GM23338 (cell line): ENCODE data around the gene PCDHGC4. TPM values are rescaled to one million over a fixed set of nuclear protein-coding genes. Genes with fewer than 3 reads are reported as not detected.

ENCODE experiments used
- ATAC-seq: fragments of 200-7000 bp; cut with Tn5 transposase; 3 replicates; pipeline ENCODE4 v1.9.1; 2020
- DNase-seq: peaks from one replicate; pipeline ENCODE4 v3.0.0-alpha.2; 2015; ENCODE audit warnings: low spot score
- H2AFZ ChIP-seq: fragments of 200-600 bp; sonication (generic); 2 replicates; pipeline ENCODE4 v1.8.0; 2016; ENCODE audit warnings: antibody characterized with exemption, mild to moderate bottlenecking, moderate library complexity
- H3F3A ChIP-seq: fragments of 200-600 bp; sonication (generic); replicated peaks from 2 replicates; pipeline ENCODE4 v1.8.0; 2017; ENCODE audit warnings: antibody characterized with exemption, mixed run types, low read depth
- H3K27ac ChIP-seq: fragments of 200-600 bp; sonication (generic); 2 replicates; pipeline ENCODE4 v1.6.1; 2016; ENCODE audit warnings: low read depth
- H3K27me3 ChIP-seq: fragments of 200-600 bp; sonication (generic); 2 replicates; pipeline ENCODE4 v1.8.0; 2016; ENCODE audit warnings: mild to moderate bottlenecking, mixed run types, moderate library complexity; ENCODE audit not compliant: insufficient read depth
- H3K36me3 ChIP-seq: fragments of 200-600 bp; sonication (generic); 2 replicates; pipeline ENCODE4 v1.8.0; 2016; ENCODE audit warnings: mild to moderate bottlenecking; ENCODE audit not compliant: insufficient read depth
- H3K4me1 ChIP-seq: fragments of 200-600 bp; sonication (generic); 2 replicates; pipeline ENCODE4 v1.8.0; 2016; ENCODE audit warnings: mild to moderate bottlenecking, moderate library complexity; ENCODE audit not compliant: insufficient read depth
- H3K4me2 ChIP-seq: fragments of 200-600 bp; sonication (generic); 2 replicates; pipeline ENCODE4 v1.7.1; 2017; ENCODE audit warnings: mixed run types
- H3K4me3 ChIP-seq: fragments of 200-600 bp; sonication (generic); 2 replicates; pipeline ENCODE4 v1.6.1; 2016; ENCODE audit warnings: mixed run types
- H3K79me2 ChIP-seq: fragments of 200-600 bp; sonication (generic); replicated peaks from 2 replicates; pipeline ENCODE4 v1.8.0; 2017; ENCODE audit warnings: mild to moderate bottlenecking; ENCODE audit not compliant: insufficient read depth
- H3K9me2 ChIP-seq: fragments of 200-600 bp; sonication (generic); 2 replicates; pipeline ENCODE4 v1.8.0; 2017; ENCODE audit not compliant: insufficient read depth
- H4K20me1 ChIP-seq: fragments of 200-600 bp; sonication (generic); replicated peaks from 2 replicates; pipeline ENCODE4 v1.8.0; 2017; ENCODE audit warnings: mild to moderate bottlenecking; ENCODE audit not compliant: insufficient read depth
- H3K27ac Mint-ChIP-seq: 2 replicates; pipeline ENCODE4 v1.8.0; 2020; ENCODE audit warnings: inconsistent platforms, mild to moderate bottlenecking, moderate library complexity, mixed read lengths
- H3K27me3 Mint-ChIP-seq: 3 replicates; pipeline ENCODE4 v1.8.0; 2022; ENCODE audit warnings: low read depth, mild to moderate bottlenecking, moderate library complexity, mixed read lengths, inconsistent platforms; ENCODE audit not compliant: insufficient read depth, poor library complexity
- H3K36me3 Mint-ChIP-seq: 3 replicates; pipeline ENCODE4 v1.8.0; 2021; ENCODE audit warnings: low read depth, mild to moderate bottlenecking, inconsistent platforms, moderate library complexity, mixed read lengths
- H3K4me1 Mint-ChIP-seq: 3 replicates; pipeline ENCODE4 v1.8.0; 2020; ENCODE audit warnings: mild to moderate bottlenecking, inconsistent platforms, mixed read lengths
- H3K4me3 Mint-ChIP-seq: 3 replicates; pipeline ENCODE4 v1.8.0; 2021; ENCODE audit warnings: moderate library complexity, mild to moderate bottlenecking, inconsistent platforms, mixed read lengths
- H3K9me3 Mint-ChIP-seq: 3 replicates; pipeline ENCODE4 v1.8.0; 2020; ENCODE audit warnings: moderate library complexity, mild to moderate bottlenecking, inconsistent platforms, mixed read lengths
- CTCF ChIP-seq, 2 experiments: fragments of 200-600 bp in 1 of 2; sonication (generic) in 1 of 2; conservative IDR thresholded peaks; 2 replicates each; pipeline versions ENCODE4 v1.5.1 to v1.6.1; 2016 to 2017; ENCODE audit warnings: antibody characterized with exemption in 2 of 2, low read depth in 2 of 2, mild to moderate bottlenecking in 2 of 2, moderate library complexity in 1 of 2
- JUNB ChIP-seq: IDR thresholded peaks from one replicate; pipeline ENCODE4 v1.6.1; 2016; ENCODE audit warnings: antibody characterized with exemption; ENCODE audit not compliant: unreplicated experiment
- NANOG ChIP-seq: IDR thresholded peaks from 2 replicates; pipeline ENCODE4 v1.6.1; 2016; ENCODE audit warnings: antibody characterized with exemption, borderline replicate concordance
- POLR2AphosphoS5 ChIP-seq: IDR thresholded peaks from 2 replicates; pipeline ENCODE4 v1.6.1; 2016; ENCODE audit warnings: antibody characterized with exemption, low read depth
- REST ChIP-seq: IDR thresholded peaks from one replicate; pipeline ENCODE4 v1.6.1; 2018; ENCODE audit warnings: antibody characterized with exemption; ENCODE audit not compliant: unreplicated experiment
- STAT1 ChIP-seq: IDR thresholded peaks from one replicate; pipeline ENCODE4 v1.6.1; 2016; ENCODE audit warnings: antibody characterized with exemption; ENCODE audit not compliant: unreplicated experiment
- ZNF114 ChIP-seq: fragments of 250-450 bp; sonication (Bioruptor Pico); IDR thresholded peaks from 2 replicates; pipeline ENCODE4 v1.5.0; 2020; ENCODE audit warnings: mild to moderate bottlenecking, moderate library complexity
- ZNF331 ChIP-seq: fragments of 250-450 bp; sonication (Bioruptor Pico); IDR thresholded peaks from 2 replicates; pipeline ENCODE4 v1.5.0; 2020; ENCODE audit warnings: low read depth, mild to moderate bottlenecking, moderate library complexity
- polyA plus RNA-seq: library from polyadenylated mRNA; unstranded; fragments of >200 nt; fragmentation: Nextera tagmentation; extraction: Ambion mirVana; gene quantifications from 2 replicates; pipeline ENCODE4 v1.2.1, GENCODE V29; 2016
- total RNA-seq: library from RNA; depleted of rRNA; stranded (reverse); fragments of >200 nt; shearing (Covaris generic); gene quantifications from 2 replicates; pipeline ENCODE4 v1.2.3, GENCODE V29; 2014

PCDHGC4 gene
- total and polyA plus RNA-seq, 2 experiments from 2014 or later, result 0.31 to 3.0 TPM

GRCh38 chr5:141529873-141530272 lies 45.0 kb downstream of the PCDHGC4 start:
- no peaks in the 10 kb centered on the region for H3K9me3 Mint-ChIP-seq
- Histone ChIP-seq H3K27ac (no peak overlapping the region), H3K36me3 (peaks cover 26% of the 10 kb centered on the region), H3F3A (peaks cover 9% of the 10 kb centered on the region; the same call in 1 of the 2 replicates), H3K79me2 (no peaks in the 10 kb centered on the region), H3K4me1 (peaks cover 7% of the 10 kb centered on the region), H2AFZ (no peak overlapping the region), H3K4me2 (no peak overlapping the region), H3K4me3 (no peak overlapping the region), H3K9me2 (no peaks in the 10 kb centered on the region), H4K20me1 (no peaks in the 10 kb centered on the region), H3K27me3 (no peaks in the 10 kb centered on the region)
- no peak overlapping the region for H3K27ac Mint-ChIP-seq
- ATAC-seq, result no peak
- peaks cover 47% of the 10 kb centered on the region for H3K36me3 Mint-ChIP-seq
- H3K27me3 Mint-ChIP-seq, result no peaks in the 10 kb centered on the region
- H3K4me3 Mint-ChIP-seq, result no peak overlapping the region
- H3K4me1 Mint-ChIP-seq, result peaks cover 14% of the 10 kb centered on the region
- no peak for TF ChIP-seq STAT1
- no peak for TF ChIP-seq ZNF114 (CRISPR knock-in tag)
- no peak for TF ChIP-seq ZNF331 (CRISPR knock-in tag)
- no peak for TF ChIP-seq REST
- no peak for TF ChIP-seq CTCF (conservative IDR thresholded peaks at IDR 0.05; ENCODE audit: low read depth in 2 of 2)
- TF ChIP-seq POLR2AphosphoS5, result no peak
- DNase-seq, result no peak

- H3K36me3 ChIP-seq, result peaks cover 20% of the 10 kb centered on the region
- TF ChIP-seq REST (no peak), NANOG (no peak), JUNB (no peak)
These were observed 47.9 kb downstream of the PCDHGC4 start for GRCh38 chr5:141532726-141533125.

More at GRCh38 chr5:141532726-141533125, 47.9 kb downstream of the PCDHGC4 start:
- DNase-seq (no peak), ATAC-seq (no peak)
- H3K4me3 ChIP-seq, result no peak overlapping the region
- H2AFZ ChIP-seq, result no peak overlapping the region
- no peaks in the 10 kb centered on the region; the same call in 1 of the 2 replicates for H3K79me2 ChIP-seq
- H3K36me3 Mint-ChIP-seq, result peaks cover 26% of the 10 kb centered on the region
- no peak overlapping the region for H3K27ac Mint-ChIP-seq
- H3K27me3 ChIP-seq, result no peaks in the 10 kb centered on the region
- no peak overlapping the region for H3K27ac ChIP-seq
- H3K9me3 Mint-ChIP-seq, result no peaks in the 10 kb centered on the region
- no peaks in the 10 kb centered on the region for H3K4me1 ChIP-seq
- H3K4me2 ChIP-seq, result no peak overlapping the region
- no peaks in the 10 kb centered on the region for H3K27me3 Mint-ChIP-seq
- H3F3A ChIP-seq, result no peaks in the 10 kb centered on the region
- H3K4me3 Mint-ChIP-seq, result no peak overlapping the region
- H4K20me1 ChIP-seq, result no peaks in the 10 kb centered on the region; the same call in 1 of the 2 replicates
- no peaks in the 10 kb centered on the region for H3K4me1 Mint-ChIP-seq
- no peaks in the 10 kb centered on the region for H3K9me2 ChIP-seq
